ENCODE measurements around the gene RBM33. TPM values are rescaled to one million over a fixed set of nuclear protein-coding genes. Genes with fewer than 3 reads are reported as not detected.

Gene RBM33
- total and polyA plus RNA-seq, 2 of the 4 experiments (the other 2 are of a cell fraction): 7.3 to 10.8 TPM

DNA sequence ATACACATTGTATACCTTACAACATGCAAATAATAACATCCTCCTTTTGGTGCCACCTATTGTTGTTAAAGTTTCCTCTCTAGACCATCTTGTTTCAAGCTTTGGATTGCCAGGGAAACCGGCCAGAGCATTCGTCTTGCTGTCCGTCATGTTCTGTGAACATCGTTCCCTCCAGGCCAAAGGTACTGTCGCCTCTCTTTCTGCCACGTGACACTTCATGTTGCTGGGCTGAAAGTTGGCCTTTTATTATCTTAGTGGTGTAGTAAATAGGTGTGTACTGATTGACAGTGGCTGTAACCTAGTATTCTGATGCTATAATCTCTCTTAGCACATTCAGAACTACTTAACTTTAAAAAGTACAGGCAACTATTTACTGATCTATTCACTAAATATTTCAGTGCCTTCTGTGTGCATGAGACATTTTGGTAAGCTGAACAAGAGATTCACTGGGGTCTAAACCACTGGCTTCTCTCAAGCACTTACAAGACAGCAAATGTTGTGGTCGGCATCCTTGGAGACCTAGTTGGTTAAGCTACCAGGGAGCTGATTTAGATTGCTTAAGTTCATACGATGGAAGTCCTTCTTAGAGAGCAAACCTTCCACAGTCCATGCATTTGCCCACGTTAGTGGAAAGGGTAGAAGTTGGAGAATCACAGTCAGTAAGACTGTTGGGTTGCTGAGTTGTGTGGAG, 115.4 kb downstream of the RBM33 start:
- H3K14ac ChIP-seq (replicated peaks; ENCODE audit: low read depth, low read length): no peak overlapping the region
- H3K18ac ChIP-seq (ENCODE audit: low read depth, low read length): no peak overlapping the region
- no peak overlapping the region for H3K4ac ChIP-seq (ENCODE audit: low read depth, low read length)
- no peak overlapping the region for H3K27ac ChIP-seq (ENCODE audit: insufficient read depth, low read length)
- BruUV-seq (replicated peaks): no TSS peak
- H2BK5ac ChIP-seq (ENCODE audit: low read depth, low read length, poor library complexity, severe bottlenecking): no peak overlapping the region
- no peak overlapping the region for H2BK15ac ChIP-seq (ENCODE audit: low read depth, low read length)
- H2AFZ ChIP-seq (replicated peaks; ENCODE audit: low read length, poor library complexity): no peak overlapping the region
- H4K5ac ChIP-seq (ENCODE audit: low read depth, low read length): no peak overlapping the region
- no peak overlapping the region for H2BK20ac ChIP-seq (ENCODE audit: low read depth, low read length)
- H3K36me3 ChIP-seq (ENCODE audit: control insufficient read depth, insufficient read depth, low read length): peaks cover 23% of the 10 kb centered on the region
- H3K79me1 ChIP-seq (ENCODE audit: low read depth in 1 of 2, low read length in 2 of 2): peaks cover 29 to 68% of the 10 kb centered on the region in 2 experiments
- in situ Hi-C loops (cut with MboI; ENCODE audit: low sequenced_read_pairs) (loop anchor here (10.0 to 25.0 kb wide), 2 partner anchors 155 to 373 kb away; no protein-coding TSS in a partner anchor), intact Hi-C loops (cut with micrococcal nuclease) (no loop called here), dilution Hi-C loops (cut with HindIII; ENCODE audit: low sequenced_read_pairs, unreplicated experiment) (no loop called here)
- H3K56ac ChIP-seq (ENCODE audit: extremely low read depth, insufficient read depth, low read length): no peak overlapping the region
- CTCF ChIA-PET: interaction anchor here (1.4 kb wide), 1 partner anchor 162 kb away, joined by 3 read pairs; no protein-coding TSS in a partner anchor
- TF ChIP-seq BHLHE40 (IDR thresholded peaks at IDR 0.05; ENCODE audit: low read depth, low read length) (no peak), RAD21 (IDR thresholded peaks at IDR 0.05; ENCODE audit: low read length) (no peak), RFX5 (IDR thresholded peaks at IDR 0.05; ENCODE audit: low read depth, low read length) (no peak), NFE2L2 (IDR thresholded peaks at IDR 0.05; ENCODE audit: low read depth, low read length) (no peak), CTCF (conservative IDR thresholded peaks at IDR 0.05; ENCODE audit: low read depth, low read length) (no peak), CEBPB (IDR thresholded peaks at IDR 0.05; ENCODE audit: low read depth, low read length) (no peak)
- TF ChIP-seq, protein P1, sequence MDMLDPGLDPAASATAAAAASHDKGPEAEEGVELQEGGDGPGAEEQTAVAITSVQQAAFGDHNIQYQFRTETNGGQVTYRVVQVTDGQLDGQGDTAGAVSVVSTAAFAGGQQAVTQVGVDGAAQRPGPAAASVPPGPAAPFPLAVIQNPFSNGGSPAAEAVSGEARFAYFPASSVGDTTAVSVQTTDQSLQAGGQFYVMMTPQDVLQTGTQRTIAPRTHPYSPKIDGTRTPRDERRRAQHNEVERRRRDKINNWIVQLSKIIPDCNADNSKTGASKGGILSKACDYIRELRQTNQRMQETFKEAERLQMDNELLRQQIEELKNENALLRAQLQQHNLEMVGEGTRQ (IDR thresholded peaks at IDR 0.05; ENCODE audit: low read depth, low read length): no peak
- no peak overlapping the region for H4K91ac ChIP-seq (ENCODE audit: insufficient read depth, low read depth, low read length)
- no peak overlapping the region for H2BK120ac ChIP-seq (ENCODE audit: low read depth, low read length)
- no peak overlapping the region for H3K23ac ChIP-seq (ENCODE audit: low read depth, low read length)
- DNase-seq (no peak), ATAC-seq (ENCODE audit: low read depth) (no peak)
- H3K4me1 ChIP-seq (ENCODE audit: control insufficient read depth, insufficient read depth, low read length): peaks cover 2% of the 10 kb centered on the region; the same call in 1 of the 2 replicates
- no peak overlapping the region for H3K9ac ChIP-seq (ENCODE audit: low read depth, low read length)
- POLR2A ChIA-PET (ENCODE audit: unreplicated experiment): no interaction called here
- no peaks in the 10 kb centered on the region for H3K9me3 ChIP-seq (ENCODE audit: control insufficient read depth, insufficient read depth, low read length)
- H3K9me1 ChIP-seq (ENCODE audit: insufficient read depth, low read length): peaks cover 8% of the 10 kb centered on the region; the same call in 1 of the 2 replicates
- H3K4me2 ChIP-seq (ENCODE audit: low read depth, low read length): no peak overlapping the region
- H4K8ac ChIP-seq (ENCODE audit: low read depth in 2 of 2, low read length in 2 of 2): no peak overlapping the region
- H4K20me1 ChIP-seq (ENCODE audit: insufficient read depth, low read length): peaks cover 47% of the 10 kb centered on the region
- H3K4me3 ChIP-seq (ENCODE audit: insufficient read depth, low read depth, low read length): no peak overlapping the region
- H2AK9ac ChIP-seq (replicated peaks; ENCODE audit: low read depth, low read length, poor library complexity): no peak overlapping the region
- no peaks in the 10 kb centered on the region for H3K27me3 ChIP-seq (ENCODE audit: control insufficient read depth, insufficient read depth, low read length)
- H2AK5ac ChIP-seq (ENCODE audit: low read depth, low read length): no peak overlapping the region
- WGBS, 2 experiments (ENCODE audit: extremely low coverage in 2 of 2, insufficient read length in 1 of 2): no CpG with 5 or more reads among the region's 9 CpGs
